HL-60/S4 (cell line): ENCODE results near the gene RAI1.

Experiments
- in situ Hi-C: fragments of 300-500 bp; cut with MboI; formaldehyde crosslinking; loops from 2 replicates; pipeline ENCODE4 v1.14.3; 2022; ENCODE audit warnings: low sequenced_read_pairs

RAI1 gene

DNA sequence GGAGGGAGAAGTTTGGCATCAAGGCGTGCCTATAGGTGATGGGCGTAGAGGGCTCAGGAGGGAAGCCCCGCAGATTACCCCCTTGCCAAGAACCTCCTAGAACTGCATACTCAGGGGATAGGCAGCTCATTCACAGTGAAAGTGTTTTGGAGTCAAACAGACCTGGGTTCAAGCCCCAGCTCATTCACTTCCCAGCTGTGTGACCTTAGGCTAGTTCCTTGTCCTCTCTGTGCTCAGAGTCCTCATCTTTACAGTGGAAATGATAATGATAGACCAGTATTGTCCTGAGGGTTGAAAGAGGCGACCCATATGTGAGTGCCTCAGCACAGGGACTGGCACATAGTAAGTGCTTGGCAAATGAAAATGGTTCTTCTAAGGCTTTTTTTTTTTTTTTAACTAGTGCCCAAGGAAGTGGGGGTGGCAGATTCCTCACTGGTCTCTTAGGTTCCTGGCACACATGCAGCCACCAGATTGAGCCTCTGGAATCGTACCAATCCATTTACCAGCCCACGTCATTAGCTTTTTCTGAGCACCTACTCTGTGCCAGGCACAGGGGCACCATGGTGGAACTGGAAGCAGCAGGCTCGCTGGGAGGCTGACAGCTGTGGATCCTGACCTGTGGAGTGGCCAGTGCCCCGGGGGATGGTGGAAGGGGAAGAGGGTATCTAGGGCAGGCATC is 79.8 kb downstream of the RAI1 start:
- in situ Hi-C loops, result no loop called here

DNA sequence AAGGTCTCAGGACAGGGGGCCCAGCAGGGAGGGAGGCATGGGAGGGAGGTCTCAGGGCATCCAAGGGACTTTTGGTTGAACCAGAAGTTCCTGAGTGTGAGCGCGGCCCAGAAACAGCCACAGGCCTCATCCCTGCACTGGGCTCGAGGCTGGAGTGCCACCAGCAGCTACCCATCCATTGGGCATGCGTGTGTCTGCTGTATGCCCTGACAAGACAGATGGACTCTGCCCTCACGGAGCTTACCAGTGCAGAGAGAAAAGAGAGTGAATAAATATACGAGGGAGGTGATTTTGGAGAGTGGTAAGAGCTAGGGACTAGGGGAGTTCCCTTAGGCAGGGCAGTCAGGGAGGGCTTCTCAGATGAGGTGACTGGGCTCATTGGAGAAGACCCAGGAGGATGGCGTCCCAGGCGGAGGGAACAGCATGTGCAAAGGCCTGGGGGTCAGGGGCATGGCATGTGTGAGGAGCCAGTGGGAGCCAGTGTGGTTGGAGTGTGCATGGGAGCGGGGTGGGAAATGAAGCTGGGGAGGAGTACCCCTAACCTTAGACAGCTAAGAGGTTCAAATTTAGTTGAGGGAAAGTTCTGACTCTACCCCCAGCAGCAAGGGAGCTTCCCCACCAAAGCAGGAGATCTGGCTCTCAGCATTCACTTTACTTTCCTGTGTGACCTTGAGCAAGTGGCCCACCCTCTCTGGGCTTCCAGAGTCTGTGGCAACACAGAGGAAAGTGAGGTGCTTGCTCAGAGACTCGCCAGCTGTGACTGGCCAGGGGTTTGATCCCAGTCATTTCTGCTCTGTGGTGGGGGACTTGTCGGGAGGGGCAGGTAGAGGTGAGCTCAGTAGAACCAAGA is 80.9 kb downstream of the RAI1 start:
- in situ Hi-C loops, result no loop called here

- in situ Hi-C loops, result no loop called here
Measured at GRCh38 chr17:17762744-17763105, 81.5 kb downstream of the RAI1 start.

DNA sequence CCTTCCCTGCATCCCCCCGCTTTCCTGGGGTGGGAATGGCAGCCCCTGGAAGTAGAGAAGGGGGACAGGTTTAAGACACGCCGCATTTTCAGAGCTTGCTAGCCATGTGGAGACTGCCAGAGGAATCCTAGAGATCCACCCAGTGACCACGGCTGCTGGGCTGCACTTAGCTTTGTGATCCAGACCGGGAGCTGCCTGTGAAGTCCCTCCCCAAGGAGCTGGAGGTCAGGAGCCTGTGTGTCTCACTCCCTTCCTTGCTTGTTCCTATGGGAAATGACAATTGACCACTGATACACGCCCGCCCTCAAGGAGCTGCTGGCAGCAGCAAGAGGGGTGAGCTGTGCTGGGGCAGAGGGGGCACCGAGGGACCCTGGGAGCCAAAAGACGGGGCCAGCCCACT is 81.9 kb downstream of the RAI1 start:
- in situ Hi-C loops, result no loop called here

DNA sequence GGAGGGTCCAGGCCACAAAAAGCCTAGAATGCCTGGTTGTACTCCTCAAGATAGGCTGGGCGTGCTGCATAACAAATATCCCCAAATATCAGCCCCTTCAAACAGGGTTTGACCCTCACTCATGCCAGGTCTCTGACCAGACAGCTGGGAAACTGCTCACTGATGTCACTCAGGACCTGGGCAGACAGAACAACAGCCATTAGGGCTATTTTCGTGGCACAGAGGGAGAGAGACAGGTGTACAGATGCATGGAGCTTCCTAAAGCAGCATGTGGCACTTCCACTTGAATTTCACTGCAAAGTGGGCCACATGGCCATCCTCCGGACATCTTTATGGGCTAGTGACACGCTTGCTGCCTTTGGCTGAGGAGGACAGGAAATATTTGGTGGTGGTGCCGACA is 82.5 kb downstream of the RAI1 start:
- in situ Hi-C loops, result no loop called here

- in situ Hi-C loops, result no loop called here
Measured at GRCh38 chr17:17765359-17766076, 84.3 kb downstream of the RAI1 start.

DNA sequence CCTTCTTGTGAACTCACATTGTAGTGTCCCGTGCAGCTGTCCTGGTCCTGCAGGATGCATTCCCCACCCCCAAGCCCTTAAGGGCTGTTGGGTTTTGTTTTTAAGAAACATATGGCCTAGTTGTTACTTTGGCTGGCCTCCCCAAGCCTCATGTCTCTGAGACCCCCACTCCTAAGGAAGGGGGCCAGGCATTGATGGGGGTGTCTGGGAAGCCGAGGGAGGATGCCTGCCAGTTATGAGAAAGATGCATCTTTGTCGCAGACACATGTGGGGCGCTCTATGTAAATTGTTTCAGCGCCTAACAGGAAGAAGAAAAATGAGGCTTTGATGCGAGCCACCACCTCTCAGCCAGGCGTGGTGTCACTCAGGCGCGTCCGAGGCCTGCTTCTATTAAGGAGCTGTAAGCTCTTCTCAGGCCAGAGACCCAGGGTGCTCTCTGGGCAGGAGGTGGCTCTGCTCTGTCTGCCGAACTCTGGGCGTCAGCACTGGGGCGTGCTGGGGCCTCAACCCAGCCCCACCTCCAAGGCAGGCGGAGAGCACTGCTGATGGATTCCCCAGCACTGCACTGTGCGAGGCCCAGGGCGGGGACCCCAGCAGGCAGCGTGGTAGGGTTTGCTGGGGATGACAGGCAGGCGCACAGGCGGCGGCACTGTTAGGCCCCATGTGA is 85.0 kb downstream of the RAI1 start:
- in situ Hi-C loops, result no loop called here

DNA sequence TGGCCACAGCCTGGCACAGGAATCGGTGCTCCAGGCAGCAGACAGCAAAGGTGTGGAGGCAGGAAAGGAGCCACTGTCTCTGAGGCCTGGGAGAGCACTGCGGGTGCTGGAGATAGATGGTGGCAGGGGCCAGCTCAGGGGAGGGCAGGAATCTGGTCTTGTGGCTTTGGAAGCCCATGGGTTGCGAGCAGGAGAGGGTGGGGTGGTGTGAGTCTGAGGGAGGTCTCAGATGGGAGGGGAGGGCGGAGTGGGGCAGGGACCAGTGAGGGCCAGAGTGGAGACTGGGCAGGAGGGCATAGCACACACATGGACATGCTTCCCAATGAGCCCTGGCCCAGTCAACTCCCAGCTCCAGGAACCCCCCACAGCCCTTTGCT is 85.5 kb downstream of the RAI1 start:
- in situ Hi-C loops, result no loop called here

DNA sequence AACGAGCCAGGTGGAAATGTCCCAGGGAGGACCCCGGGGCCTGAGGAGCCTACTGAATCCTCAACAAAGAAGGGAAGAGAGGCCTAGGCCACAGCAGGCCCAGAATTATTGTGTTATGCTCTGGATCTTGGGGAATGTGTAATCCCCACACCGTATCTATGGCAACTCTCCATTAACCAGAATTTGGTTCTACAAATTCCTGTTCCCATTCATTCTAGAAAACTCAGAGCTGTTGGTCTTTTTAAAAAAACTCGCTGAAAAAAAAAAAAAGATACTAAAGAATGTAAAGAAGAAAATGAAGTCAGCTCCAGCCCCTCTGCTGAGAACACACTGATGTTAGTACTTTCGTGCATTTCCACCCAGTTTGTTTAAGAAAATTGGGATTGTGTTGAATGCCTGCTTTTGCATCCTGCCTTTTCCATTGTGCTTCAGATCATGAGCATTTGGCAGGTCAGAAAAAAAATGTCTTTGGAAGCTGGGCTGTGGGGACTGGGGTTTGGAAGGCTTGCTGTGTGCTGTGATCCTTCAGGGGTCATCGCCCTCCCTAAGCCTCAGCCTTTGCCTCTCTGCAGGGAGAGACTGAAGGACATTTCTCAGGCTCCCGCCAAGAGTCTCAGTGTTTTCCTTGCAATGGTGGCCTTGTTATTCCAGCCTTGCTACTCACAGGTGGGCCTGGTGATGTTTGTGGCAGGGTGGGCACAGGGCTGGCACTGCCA is 86.1 kb downstream of the RAI1 start:
- in situ Hi-C loops, result no loop called here

DNA sequence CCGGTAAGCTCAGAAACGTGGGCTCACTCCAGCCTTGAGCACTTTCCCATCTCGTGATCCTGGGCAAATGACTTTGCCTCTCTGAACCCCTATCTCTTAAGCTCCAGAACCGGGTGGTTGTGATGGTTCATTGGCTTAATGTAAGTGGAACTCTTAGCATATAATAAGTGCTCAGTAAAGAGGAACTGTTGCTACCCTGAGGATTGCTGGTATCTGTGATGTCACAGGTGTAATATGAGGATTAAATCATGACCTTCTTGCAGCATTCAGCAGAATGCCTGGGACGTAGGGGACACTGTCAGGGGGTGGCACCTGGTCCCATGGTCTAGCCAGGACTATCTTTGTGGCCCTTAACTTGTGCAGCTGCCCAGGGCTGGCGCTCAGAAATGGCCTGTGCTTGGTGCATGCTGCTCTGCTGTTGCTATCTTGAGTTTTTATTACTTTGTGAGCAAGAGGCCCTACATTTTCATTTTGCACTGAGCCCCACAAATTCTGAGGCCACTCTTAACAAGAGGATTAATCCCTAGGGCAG is 86.7 kb downstream of the RAI1 start:
- in situ Hi-C loops, result no loop called here

DNA sequence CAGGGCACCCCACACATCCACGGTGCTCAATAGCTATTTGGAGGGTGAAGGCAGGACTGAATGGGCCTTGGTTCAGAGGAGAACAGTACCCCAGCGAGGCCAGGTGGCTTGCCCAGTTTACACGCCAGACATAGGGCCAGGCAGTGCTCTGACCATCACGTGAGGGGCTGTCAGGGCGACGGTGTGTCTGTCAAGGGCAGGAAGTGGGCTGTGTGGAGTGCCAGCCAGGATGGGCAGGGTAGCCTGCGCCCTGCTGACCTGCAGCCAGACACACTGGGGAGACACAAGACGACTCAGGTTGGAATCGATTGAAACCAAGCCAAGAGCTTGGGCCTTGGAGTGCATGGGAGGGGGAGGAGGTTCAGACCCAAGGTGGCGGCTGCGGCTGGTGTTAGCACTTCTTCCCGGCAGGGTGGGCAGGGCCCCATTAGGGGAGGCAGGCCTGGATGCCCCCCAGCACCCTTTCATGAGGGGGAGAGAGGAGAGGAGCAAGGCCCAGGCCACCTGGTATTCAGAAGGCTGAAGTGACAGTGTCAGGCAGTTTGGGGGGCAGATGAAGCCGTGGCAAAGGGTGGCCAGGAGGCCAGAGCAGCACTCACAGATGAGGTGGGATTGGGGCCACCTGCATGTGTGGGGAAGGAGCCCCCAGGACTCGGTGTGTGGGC is 87.3 kb downstream of the RAI1 start:
- in situ Hi-C loops, result no loop called here

DNA sequence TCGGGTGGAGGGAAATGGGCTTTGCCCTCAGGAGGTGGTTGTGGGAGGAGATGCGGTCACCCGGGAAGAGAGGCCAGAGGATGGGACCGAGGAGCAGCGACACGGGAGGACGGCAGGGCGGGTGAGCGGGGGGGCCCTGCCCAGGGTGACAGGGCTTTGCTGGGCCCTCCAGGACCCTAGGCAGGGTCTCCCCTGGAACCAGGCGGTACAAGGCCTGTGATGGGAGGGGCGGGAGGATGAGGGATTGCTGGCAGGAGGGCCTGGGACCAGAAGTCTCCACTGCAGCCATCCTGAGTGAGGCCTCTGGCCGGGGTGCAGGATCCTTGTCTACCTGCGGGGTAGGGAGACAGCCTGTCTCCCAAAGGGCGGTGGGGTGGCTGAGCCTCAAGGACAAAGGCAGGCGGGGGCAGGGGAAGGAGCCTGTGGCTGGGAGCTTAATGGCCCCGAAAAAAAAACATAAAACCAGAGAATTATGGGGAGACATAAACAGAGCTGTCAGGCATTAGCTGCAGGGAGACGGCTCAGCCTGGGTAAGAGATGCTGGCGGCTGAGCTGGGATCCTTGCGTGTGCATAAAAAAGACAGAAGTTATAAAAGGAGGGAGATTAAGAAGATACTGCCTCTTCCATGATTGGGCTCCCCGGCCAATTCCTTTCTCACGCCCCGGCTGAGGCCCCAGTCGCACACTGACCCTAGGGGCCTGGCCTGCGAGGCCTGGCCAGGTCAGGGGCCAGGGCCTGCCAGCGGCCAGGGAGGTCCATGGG is 88.8 kb downstream of the RAI1 start:
- in situ Hi-C loops, result no loop called here

- in situ Hi-C loops, result no loop called here
Measured at GRCh38 chr17:17770632-17771044, 89.4 kb downstream of the RAI1 start.

DNA sequence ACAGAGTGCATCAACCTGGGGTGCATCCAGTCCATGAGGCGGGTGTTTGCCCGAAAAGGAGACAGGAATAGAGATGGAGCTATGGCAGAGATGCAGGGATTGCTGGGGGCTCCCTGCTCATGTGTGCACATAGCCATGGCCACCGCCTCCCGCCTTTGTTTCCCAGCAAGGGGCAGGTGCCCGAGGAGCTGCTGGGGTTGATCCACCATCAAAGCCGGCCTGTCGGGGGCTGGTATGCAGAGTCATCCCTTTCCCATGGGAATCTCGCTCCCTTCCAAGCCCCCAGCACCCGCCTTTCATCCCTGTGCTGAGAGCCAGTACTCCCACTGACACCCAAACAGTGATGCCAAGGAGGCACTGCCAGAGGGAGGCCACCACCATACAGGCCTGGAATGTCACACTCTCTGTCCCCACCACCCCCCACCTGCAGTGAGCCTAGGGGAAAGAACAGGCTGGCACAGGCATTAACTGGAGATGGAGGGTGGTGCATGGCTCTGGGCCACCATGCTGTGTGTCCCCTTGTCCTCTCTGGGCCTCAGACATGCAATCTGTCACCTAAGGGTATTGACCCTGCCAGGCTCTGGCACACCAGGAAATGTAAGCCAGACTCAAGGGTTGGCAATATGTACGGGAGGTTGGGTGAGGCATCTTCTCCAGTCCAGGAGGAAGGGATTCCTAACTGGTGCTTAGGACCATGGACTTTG is 90.4 kb downstream of the RAI1 start:
- in situ Hi-C loops, result no loop called here

- in situ Hi-C loops, result no loop called here
Measured at GRCh38 chr17:17772231-17772630, 91.0 kb downstream of the RAI1 start.

GRCh38 chr17:17774009-17774881 is 93.0 kb downstream of the RAI1 start:
- in situ Hi-C loops, result no loop called here

DNA sequence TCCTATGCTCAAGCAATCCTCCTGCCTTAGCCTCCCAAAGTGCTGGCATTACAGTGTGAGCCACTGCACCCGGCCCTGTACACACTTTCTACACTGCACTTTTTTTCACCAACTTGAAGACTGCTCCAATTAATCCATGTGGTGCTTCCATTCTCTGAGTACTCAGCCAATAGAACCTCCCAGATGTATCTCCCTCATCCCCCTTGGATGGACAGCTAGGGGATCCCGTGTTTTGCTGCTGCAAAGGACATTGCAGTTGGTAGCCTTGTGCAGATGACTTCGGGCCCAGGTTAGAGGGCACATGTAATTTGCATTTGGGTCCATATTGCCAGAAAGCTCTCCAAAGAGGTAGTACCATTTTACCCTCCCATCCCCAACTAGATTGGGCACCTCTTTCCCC is 95.6 kb downstream of the RAI1 start:
- in situ Hi-C loops, result no loop called here
